T-helper 9 cell (primary cell): ENCODE results near the gene TRMT1.
"Not testable (repeated sequence)": the region's sequence is repeated elsewhere in the genome, so short reads cannot be mapped to it uniquely, and the experiment has no call there.

Experiments
- DNase-seq: peaks from one replicate; pipeline ENCODE4 v3.0.0-alpha.2; 2020
- total RNA-seq, 2 donors: gene quantifications; one replicate each; lab custom pipeline; 2026; lab: John Stamatoyannopoulos, UW

Gene TRMT1
- 70.5 to 116 reads per million in 2 donors for total RNA-seq

DNA sequence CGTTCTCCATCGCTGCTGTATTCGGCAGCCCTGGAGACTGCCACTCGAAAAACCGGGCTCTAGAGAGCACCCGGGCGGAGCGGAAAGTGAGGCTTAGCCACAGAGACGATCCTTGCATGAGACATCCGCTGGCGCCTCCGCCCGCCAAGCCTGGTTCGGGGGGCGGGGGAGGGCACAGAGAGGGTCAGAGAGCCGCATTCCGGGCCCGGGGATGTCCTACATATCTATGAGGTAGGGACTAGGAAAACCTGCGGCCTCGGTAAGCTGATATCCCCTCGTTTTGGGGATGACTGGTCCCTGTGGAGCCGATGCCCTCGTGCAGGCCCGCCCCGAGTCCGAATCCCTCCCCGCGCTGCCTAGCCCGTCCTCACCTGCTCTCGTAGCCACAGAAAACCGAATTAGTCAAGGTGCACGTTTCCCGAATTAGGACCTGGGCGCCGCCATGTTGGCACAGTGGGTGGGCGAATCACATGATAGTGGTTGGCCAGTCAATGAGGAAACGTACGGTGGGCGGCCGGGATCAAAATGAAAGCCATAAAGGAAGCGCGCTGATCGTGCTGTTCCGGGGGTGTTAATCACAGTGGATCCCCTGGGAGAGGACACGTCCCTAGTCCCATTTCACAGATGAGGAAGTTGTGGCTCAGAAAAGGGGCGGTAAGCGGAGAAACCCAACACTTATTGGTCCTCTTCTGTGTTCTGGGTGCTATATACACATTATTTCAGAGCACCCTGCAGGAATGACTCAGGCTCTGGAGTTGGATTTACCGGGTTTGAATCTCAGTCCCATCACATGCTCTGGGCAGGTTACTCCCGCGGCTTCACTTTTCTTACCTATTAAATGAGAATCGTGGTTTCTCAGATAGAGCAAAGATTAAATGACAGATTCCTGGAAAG lies at the start of gene TRMT1:
TRMT1 (minus strand) TSS at position 459 of the 894 bp plus-strand sequence; CDS start at position 118, 341 bp downstream.
- peak; percentile 87 for DNase-seq

DNA sequence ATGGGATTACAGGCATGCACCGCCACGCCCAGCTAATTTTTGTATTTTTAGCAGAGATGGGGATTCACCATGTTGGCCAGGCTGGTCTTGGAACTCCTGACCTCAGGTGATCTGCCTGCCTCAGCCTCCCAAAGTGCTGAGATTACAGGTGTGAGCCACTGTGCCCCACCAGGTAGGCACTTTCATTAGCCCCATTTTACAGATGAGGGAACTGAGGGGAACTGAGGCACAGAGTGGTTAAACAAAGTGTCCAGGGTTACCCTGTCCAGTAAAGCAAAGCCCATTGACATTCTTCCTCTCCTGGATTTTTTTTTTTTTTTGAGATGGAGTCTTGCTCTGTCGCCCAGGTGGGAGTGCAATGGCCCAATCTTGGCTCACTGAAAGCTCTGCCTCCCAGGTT lies 49.6 kb upstream of the TRMT1 start:
- DNase-seq, result not testable (repeated sequence)

- DNase-seq, result no peak
Measured at GRCh38 chr19:13165162-13165997, 48.8 kb upstream of the TRMT1 start.

DNA sequence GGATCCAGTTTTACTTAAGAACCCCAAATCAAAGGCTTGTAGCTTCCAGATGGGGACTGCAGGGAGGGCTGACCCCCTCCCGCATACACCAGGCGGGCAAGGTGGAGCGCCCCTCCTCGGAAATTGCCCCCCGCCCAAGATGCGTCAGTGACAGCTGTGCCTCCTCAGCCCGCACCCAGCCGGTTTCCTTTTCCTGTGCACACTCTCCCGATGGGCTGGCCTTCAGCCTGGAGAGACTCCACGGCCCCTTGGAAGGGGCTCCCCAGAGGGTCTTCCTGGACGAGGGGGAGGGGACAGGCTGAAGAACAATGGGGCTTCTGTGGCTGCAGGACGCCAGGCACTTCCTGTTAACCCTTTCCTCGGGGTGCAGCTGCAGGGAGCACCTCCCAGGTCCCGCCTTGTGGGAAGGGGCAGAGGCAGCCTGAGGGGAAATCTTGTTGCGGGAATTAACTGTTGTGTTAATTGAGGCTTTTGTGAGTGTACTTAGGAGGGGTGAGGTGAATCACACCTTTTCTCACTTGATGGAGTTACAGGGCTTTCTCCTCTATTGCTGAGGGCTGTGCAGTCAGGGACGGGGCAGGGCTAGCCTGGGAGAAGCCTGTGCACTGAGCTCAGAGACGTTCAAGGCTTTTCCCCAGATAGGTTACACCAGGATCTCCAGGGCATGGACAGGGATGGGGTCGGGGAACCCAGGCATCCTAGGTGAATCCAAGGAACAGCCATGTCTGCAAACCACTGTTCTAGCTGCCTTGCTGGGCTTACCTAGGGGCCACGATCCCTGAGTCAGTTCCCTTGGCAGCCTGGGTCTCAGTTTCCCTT lies 48.0 kb upstream of the TRMT1 start:
- peak; percentile 45 for DNase-seq

GRCh38 chr19:13163609-13164342 lies 47.2 kb upstream of the TRMT1 start:
- DNase-seq, result no peak

- peak; percentile 75 for DNase-seq
Measured at GRCh38 chr19:13162724-13163608, 46.4 kb upstream of the TRMT1 start.

- no peak for DNase-seq
Measured at GRCh38 chr19:13160557-13160956, 44.0 kb upstream of the TRMT1 start.

- no peak for DNase-seq
Measured at GRCh38 chr19:13159713-13160112, 43.2 kb upstream of the TRMT1 start.

- DNase-seq, result peak; percentile 71
Measured at GRCh38 chr19:13155472-13156359, 39.2 kb upstream of the TRMT1 start.

GRCh38 chr19:13154911-13155471 lies 38.5 kb upstream of the TRMT1 start:
- DNase-seq, result peak; percentile 65

DNA sequence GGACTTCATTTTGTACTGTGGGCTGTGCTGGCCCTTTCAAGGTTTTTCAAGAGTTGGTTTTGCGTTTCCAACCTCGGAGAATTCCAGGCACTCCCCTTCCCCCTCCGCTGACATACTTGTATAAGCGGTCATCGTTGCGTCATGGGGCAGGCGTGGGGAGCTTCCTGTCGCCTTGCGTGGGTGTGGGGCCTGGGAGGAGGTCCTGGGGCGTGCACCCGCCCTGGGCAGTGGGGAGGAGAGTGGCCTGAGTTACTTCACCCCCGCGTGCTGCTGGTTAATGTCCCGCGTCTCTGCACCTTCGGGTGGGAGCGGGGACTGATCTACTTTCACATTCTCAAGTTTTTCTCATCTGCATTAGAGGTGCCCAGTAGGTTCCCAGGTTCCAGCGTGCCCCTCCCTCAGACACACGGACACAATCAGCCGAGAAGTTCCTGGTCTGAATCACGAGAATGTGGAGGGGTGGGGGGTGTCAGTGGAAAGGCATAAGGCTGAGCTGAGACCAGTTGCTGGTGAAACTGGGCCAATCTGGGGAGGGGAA lies 37.8 kb upstream of the TRMT1 start:
- DNase-seq, result peak; percentile 32

DNA sequence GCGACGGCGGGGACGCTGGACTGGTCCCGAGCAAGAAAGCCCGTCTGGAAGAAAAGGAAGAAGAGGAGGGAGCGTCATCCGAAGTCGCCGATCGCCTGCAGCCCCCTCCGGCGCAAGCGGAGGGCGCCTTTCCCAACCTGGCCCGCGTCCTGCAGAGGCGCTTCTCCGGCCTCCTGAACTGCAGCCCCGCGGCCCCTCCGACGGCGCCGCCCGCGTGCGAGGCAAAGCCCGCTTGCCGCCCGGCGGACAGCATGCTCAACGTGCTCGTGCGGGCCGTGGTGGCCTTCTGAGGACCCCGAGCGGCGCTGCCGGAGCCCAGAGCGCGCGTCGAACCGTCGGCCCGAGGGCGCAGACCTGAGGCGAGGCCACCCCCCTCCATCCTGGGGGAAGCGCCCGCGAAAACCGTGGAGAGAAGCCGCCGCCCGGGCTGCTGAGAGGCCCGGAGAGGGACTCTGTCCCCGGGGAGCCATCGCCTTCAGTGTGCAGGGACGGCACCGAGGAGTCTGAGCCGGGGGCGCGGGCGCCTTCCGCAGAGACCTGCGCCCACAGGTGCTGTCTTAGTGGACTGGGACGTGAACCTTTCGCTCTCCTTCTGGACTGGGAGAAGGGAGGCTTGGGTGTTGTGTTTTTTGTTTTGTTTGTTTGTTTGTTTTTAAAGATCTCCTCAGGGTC lies 37.2 kb upstream of the TRMT1 start:
- DNase-seq, result no peak

DNA sequence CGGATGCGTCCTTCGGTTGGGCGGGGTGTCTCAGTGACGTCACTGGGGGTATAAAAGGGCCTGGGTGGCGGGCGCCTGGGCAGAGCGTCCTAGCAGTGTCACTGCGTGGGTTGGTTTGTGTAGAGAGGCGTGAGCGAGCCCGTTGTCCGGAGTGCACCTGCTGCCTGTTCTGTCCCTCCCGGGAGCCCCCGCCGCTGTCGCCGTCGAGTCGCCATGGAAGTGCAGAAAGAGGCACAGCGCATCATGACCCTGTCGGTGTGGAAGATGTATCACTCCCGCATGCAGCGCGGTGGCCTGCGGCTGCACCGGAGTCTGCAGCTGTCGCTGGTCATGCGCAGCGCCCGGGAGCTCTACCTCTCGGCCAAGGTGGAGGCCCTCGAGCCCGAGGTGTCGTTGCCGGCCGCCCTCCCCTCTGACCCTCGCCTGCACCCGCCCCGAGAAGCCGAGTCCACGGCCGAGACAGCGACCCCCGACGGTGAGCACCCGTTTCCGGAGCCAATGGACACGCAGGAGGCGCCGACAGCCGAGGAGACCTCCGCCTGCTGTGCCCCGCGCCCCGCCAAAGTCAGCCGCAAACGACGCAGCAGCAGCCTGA lies 36.5 kb upstream of the TRMT1 start:
- peak; percentile 98 for DNase-seq

- DNase-seq, result no peak
Measured at GRCh38 chr19:13152356-13152973, 35.9 kb upstream of the TRMT1 start.

DNA sequence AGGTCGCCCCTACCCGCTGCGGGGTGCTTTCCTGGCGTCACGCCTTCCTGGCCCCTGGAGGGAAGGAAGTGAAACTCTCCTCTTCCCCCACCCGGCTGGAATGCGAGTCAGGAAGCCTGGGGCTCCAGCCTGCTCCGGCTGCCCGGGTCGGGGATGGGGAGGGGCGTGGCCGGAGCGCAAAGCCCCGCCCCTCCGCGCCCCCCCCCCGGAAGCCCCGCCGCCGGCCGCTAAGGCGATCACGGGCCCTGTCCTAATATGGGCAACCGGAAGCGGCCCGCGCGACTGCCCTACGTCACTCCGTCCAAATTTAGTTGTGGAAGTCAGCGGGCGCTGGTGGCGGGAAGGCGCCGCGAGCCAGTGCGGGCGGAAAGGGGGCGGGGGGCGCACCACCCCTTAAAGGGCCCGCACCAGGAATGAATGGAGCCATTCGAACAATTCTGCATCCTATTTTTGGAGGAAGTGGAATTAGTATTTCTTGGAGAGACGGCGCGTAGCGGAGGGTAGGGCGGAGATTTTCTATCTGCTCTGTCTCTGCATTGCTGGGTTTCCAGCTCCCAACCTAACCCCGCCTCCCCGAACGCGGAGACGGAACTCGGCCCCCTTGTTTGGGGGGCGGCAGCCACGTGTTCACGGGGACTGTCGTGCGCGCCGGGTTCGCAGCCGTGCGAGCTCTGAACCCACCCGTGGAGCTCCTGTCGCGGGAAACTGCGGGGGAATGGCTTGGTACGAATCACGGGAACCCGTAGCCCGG lies 35.2 kb upstream of the TRMT1 start:
- peak; percentile 94 for DNase-seq

DNA sequence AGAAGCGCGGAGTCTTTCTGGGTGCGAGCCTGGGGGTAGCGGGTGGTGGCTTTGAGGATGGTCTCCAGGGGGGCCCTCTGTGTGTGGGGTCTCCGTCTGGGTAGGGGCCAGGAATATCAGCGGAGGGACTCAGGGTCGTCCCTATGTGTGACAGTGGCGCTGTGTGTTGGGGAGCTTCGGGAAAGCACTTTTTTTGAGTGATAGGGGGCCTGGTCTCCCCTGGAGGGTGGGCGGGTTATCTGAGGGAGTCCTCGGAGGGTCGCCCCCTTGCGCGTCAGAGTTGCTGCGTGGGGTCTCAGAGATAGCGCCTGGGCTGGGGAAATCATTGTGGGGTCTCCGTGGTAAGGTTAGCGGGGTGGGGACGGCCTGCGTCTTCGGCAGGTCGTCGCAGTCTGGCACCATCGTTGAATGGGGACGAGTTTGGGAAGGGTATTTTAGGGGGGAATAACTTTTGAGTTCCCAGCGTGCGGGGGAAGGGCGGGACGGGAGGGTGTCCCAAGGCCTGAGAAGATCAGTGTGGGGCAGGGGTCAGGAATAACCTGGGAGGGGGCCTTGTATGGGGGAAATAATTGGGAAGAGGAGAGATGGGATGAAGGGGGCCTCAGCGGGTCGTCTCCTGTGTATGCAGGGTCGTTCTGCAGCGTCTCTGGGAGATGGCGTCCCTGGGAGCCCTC lies 34.5 kb upstream of the TRMT1 start:
- DNase-seq, result no peak
